Osteoblast (primary cell): ENCODE data around the gene NANOS3. TPM values are rescaled to one million over a fixed set of nuclear protein-coding genes. Genes with fewer than 3 reads are reported as not detected.

Experiments
- DNase-seq: peaks from one replicate; pipeline ENCODE4 v3.0.0; 2011; ENCODE audit warnings: low spot score, mixed read lengths; ENCODE audit not compliant: insufficient read length; ENCODE audit errors: missing footprints
- H2AFZ ChIP-seq: 2 replicates; pipeline ENCODE4 v1.6.0; 2011; ENCODE audit warnings: mild to moderate bottlenecking, low read length
- H3K27ac ChIP-seq: 2 replicates; pipeline ENCODE4 v1.5.1; 2011; ENCODE audit warnings: mild to moderate bottlenecking, low read depth, low read length, moderate library complexity
- H3K27me3 ChIP-seq: 2 replicates; pipeline ENCODE4 v1.6.0; 2012; ENCODE audit warnings: mild to moderate bottlenecking, control low read depth, inconsistent platforms, low read length, moderate library complexity; ENCODE audit not compliant: insufficient read depth
- H3K36me3 ChIP-seq: 2 replicates; pipeline ENCODE4 v1.5.1; 2011; ENCODE audit warnings: mild to moderate bottlenecking, low read length, control low read depth, moderate library complexity; ENCODE audit not compliant: insufficient read depth
- H3K4me1 ChIP-seq: 2 replicates; pipeline ENCODE4 v1.5.1; 2011; ENCODE audit warnings: mild to moderate bottlenecking, low read length, control low read depth, moderate library complexity; ENCODE audit not compliant: insufficient read depth
- H3K4me2 ChIP-seq: 2 replicates; pipeline ENCODE4 v1.6.0; 2011; ENCODE audit warnings: mild to moderate bottlenecking, low read length; ENCODE audit not compliant: insufficient read depth
- H3K4me3 ChIP-seq: fragments of 200-600 bp; sonication (generic); 3 replicates; pipeline ENCODE4 v1.5.1; 2012; ENCODE audit warnings: mild to moderate bottlenecking, low read length, inconsistent platforms; ENCODE audit not compliant: insufficient read depth
- H3K79me2 ChIP-seq: 2 replicates; pipeline ENCODE4 v1.6.0; 2012; ENCODE audit warnings: mild to moderate bottlenecking, low read length, control low read depth, inconsistent platforms; ENCODE audit not compliant: insufficient read depth
- H3K9me3 ChIP-seq: 2 replicates; pipeline ENCODE4 v1.5.1; 2011; ENCODE audit warnings: low read depth, low read length, control low read depth
- H4K20me1 ChIP-seq: 2 replicates; pipeline ENCODE4 v1.6.0; 2012; ENCODE audit warnings: mild to moderate bottlenecking, low read length, control low read depth; ENCODE audit not compliant: insufficient read depth
- CTCF ChIP-seq: IDR thresholded peaks from 2 replicates; pipeline ENCODE4 v1.5.1; 2011; ENCODE audit warnings: mild to moderate bottlenecking, low read depth, low read length, moderate library complexity; ENCODE audit errors: extremely low read depth
- total RNA-seq: library from RNA; depleted of rRNA; stranded (reverse); fragments of >200 nt; gene quantifications from 2 replicates; pipeline ENCODE4 v1.2.3, GENCODE V29; 2012

Gene NANOS3
- total RNA-seq, 1 donor: not detected

- peak overlapping the region; percentile 99 for H3K4me3 ChIP-seq
- H3K4me2 ChIP-seq: peak overlapping the region; percentile 98
- H3K27ac ChIP-seq: peak overlapping the region; percentile 95
- peaks cover 38% of the 10 kb centered on the region for H3K36me3 ChIP-seq
- H3K27me3 ChIP-seq: no peaks in the 10 kb centered on the region
- H3K4me1 ChIP-seq: peaks cover 49% of the 10 kb centered on the region
- H4K20me1 ChIP-seq: peaks cover 57% of the 10 kb centered on the region
- DNase-seq: peak; percentile 97
- no peak overlapping the region for H2AFZ ChIP-seq
- H3K79me2 ChIP-seq: peaks cover 77% of the 10 kb centered on the region
- no peak for TF ChIP-seq CTCF
- H3K9me3 ChIP-seq: no peaks in the 10 kb centered on the region
Observed at GRCh38 chr19:13839938-13840304, 37.0 kb upstream of the NANOS3 start.

GRCh38 chr19:13840305-13841085, 36.4 kb upstream of the NANOS3 start:
- no peaks in the 10 kb centered on the region for H3K27me3 ChIP-seq
- peaks cover 74% of the 10 kb centered on the region for H3K79me2 ChIP-seq
- H3K27ac ChIP-seq: peak overlapping the region; percentile 95
- H3K4me3 ChIP-seq: peak overlapping the region; percentile 99
- peaks cover 49% of the 10 kb centered on the region for H3K4me1 ChIP-seq
- peaks cover 53% of the 10 kb centered on the region for H4K20me1 ChIP-seq
- H3K36me3 ChIP-seq: peaks cover 35% of the 10 kb centered on the region
- no peak overlapping the region for H2AFZ ChIP-seq
- TF ChIP-seq CTCF: no peak
- H3K4me2 ChIP-seq: peak overlapping the region; percentile 98
- peak; percentile 97 for DNase-seq
- no peaks in the 10 kb centered on the region for H3K9me3 ChIP-seq

GRCh38 chr19:13841086-13841961, 35.6 kb upstream of the NANOS3 start:
- Histone ChIP-seq H2AFZ (no peak overlapping the region), H3K4me1 (peaks cover 48% of the 10 kb centered on the region), H3K27ac (peak overlapping the region; percentile 95), H3K9me3 (no peaks in the 10 kb centered on the region), H3K36me3 (peaks cover 26% of the 10 kb centered on the region), H3K4me3 (peak overlapping the region; percentile 99), H3K79me2 (peaks cover 66% of the 10 kb centered on the region), H3K27me3 (no peaks in the 10 kb centered on the region), H4K20me1 (peaks cover 45% of the 10 kb centered on the region), H3K4me2 (peak overlapping the region; percentile 98)
- DNase-seq: peak; percentile 93
- no peak for TF ChIP-seq CTCF

- H3K4me1 ChIP-seq: peaks cover 48% of the 10 kb centered on the region
- no peak for DNase-seq
- peak overlapping the region; percentile 95 for H3K27ac ChIP-seq
- peak overlapping the region; percentile 98 for H3K4me2 ChIP-seq
- H3K27me3 ChIP-seq: no peaks in the 10 kb centered on the region
- H3K79me2 ChIP-seq: peaks cover 60% of the 10 kb centered on the region
- peaks cover 21% of the 10 kb centered on the region for H3K36me3 ChIP-seq
- H3K4me3 ChIP-seq: peak overlapping the region; percentile 99
- H2AFZ ChIP-seq: no peak overlapping the region
- peaks cover 39% of the 10 kb centered on the region for H4K20me1 ChIP-seq
- H3K9me3 ChIP-seq: no peaks in the 10 kb centered on the region
- TF ChIP-seq CTCF: no peak
Observed at GRCh38 chr19:13841962-13842290, 35.0 kb upstream of the NANOS3 start.
